HepG2 (cell line): ENCODE data around the gene TFAP2A. TPM values are rescaled to one million over a fixed set of nuclear protein-coding genes. Genes with fewer than 3 reads are reported as not detected.

Experiments used
- FOXO4 ChIP-seq: sonication (generic); formaldehyde crosslinking; conservative IDR thresholded peaks from 2 replicates; pipeline ENCODE4 v1.8.1; 2023; ENCODE audit warnings: missing genetic modification reagents
- HES4 ChIP-seq: sonication (generic); formaldehyde crosslinking; IDR thresholded peaks from 2 replicates; pipeline ENCODE4 v1.9.0; 2021; ENCODE audit warnings: mild to moderate bottlenecking, missing genetic modification reagents, borderline replicate concordance
- HMGXB4 ChIP-seq, 2 experiments: sonication (generic) in 1 of 2; formaldehyde crosslinking in 1 of 2; IDR thresholded peaks; 2 replicates each; pipeline versions ENCODE4 v1.4.0 to v1.6.1; 2018 to 2020; ENCODE audit warnings: missing genetic modification reagents in 2 of 2, borderline replicate concordance in 1 of 2, low read depth in 1 of 2, mild to moderate bottlenecking in 1 of 2, missing biosample characterization in 1 of 2
- JUN ChIP-seq: sonication (generic); formaldehyde crosslinking; IDR thresholded peaks from 2 replicates; pipeline ENCODE4 v1.4.0; 2020; ENCODE audit warnings: mild to moderate bottlenecking, missing genetic modification reagents
- KAT7 ChIP-seq: IDR thresholded peaks from 2 replicates; pipeline ENCODE4 v1.6.1; 2018; ENCODE audit warnings: borderline replicate concordance, missing compliant biosample characterization
- KLF6 ChIP-seq: IDR thresholded peaks from 2 replicates; pipeline ENCODE4 v1.8.0; 2016; ENCODE audit warnings: missing biosample characterization, missing genetic modification reagents
- MAZ ChIP-seq, 2 experiments: sonication (generic) in 1 of 2; formaldehyde crosslinking in 1 of 2; IDR thresholded peaks; 2 replicates each; pipeline versions ENCODE4 v1.5.0 to v1.6.1; 2012 to 2020; ENCODE audit warnings: low read depth in 2 of 2, mild to moderate bottlenecking in 2 of 2, borderline replicate concordance in 1 of 2, improper control_type of control experiment in 1 of 2, low read length in 1 of 2, missing genetic modification reagents in 1 of 2, moderate library complexity in 1 of 2
- MXI1 ChIP-seq: IDR thresholded peaks from 3 replicates; pipeline ENCODE4 v1.6.1; 2012; ENCODE audit warnings: low read depth, low read length, inconsistent platforms, borderline replicate concordance
- NCOA1 ChIP-seq: sonication (generic); formaldehyde crosslinking; IDR thresholded peaks from 2 replicates; pipeline ENCODE4 v1.9.0; 2021; ENCODE audit warnings: missing genetic modification reagents
- SAFB2 ChIP-seq: sonication (generic); formaldehyde crosslinking; IDR thresholded peaks from 2 replicates; pipeline ENCODE4 v1.5.1; 2020; ENCODE audit warnings: missing genetic modification reagents, low read depth, mild to moderate bottlenecking, borderline replicate concordance
- ZNF230 ChIP-seq: sonication (generic); formaldehyde crosslinking; IDR thresholded peaks from 2 replicates; pipeline ENCODE4 v1.4.0; 2020; ENCODE audit warnings: mild to moderate bottlenecking, missing genetic modification reagents
- ZNF281 ChIP-seq: sonication (generic); formaldehyde crosslinking; IDR thresholded peaks from 2 replicates; pipeline ENCODE4 v1.4.0; 2020; ENCODE audit warnings: missing genetic modification reagents, borderline replicate concordance
- ZNF552 ChIP-seq: sonication (generic); formaldehyde crosslinking; IDR thresholded peaks from 2 replicates; pipeline ENCODE4 v1.9.0; 2022; ENCODE audit warnings: missing genetic modification reagents, mild to moderate bottlenecking, borderline replicate concordance
- ZNF607 ChIP-seq: sonication (generic); formaldehyde crosslinking; IDR thresholded peaks from 2 replicates; pipeline ENCODE4 v1.5.1; 2020; ENCODE audit warnings: missing genetic modification reagents, mild to moderate bottlenecking, borderline replicate concordance
- ZNF770 ChIP-seq: sonication (generic); formaldehyde crosslinking; IDR thresholded peaks from 2 replicates; pipeline ENCODE4 v1.5.0; 2020; ENCODE audit warnings: mild to moderate bottlenecking, missing genetic modification reagents
- polyA plus RNA-seq, 8 experiments: library from polyadenylated mRNA; depleted of rRNA in 3 of 8; stranded (reverse) in 7 of 8; unstranded in 1 of 8; fragments of >200 nt; fragmentation: Illumina TruSeq in 4 of 8; extraction: Trizol in 4 of 8; gene quantifications; 2 replicates each; pipeline versions ENCODE4 v1.2.1 to v1.2.3, GENCODE V29; 2011 to 2016; ENCODE audit warnings: low read depth in 4 of 8, missing spikeins in 1 of 8, mixed read lengths in 1 of 8; ENCODE audit not compliant: insufficient read depth in 1 of 8
- total RNA-seq, 5 experiments: library from RNA; depleted of rRNA; stranded (reverse); fragments of >200 nt; fragmentation: Illumina TruSeq; extraction: Trizol; gene quantifications; 2 replicates each; pipeline ENCODE4 v1.2.3, GENCODE V29; 2016; ENCODE audit warnings: low read depth in 1 of 5
- TF ChIP-seq, protein P1 (sequence below): sonication (generic); formaldehyde crosslinking; IDR thresholded peaks from 2 replicates; pipeline ENCODE4 v1.8.1; 2023; ENCODE audit warnings: missing genetic modification reagents, mild to moderate bottlenecking, borderline replicate concordance
- TF ChIP-seq, protein P2 (sequence below): sonication (generic); IDR thresholded peaks from 2 replicates; pipeline ENCODE4 v1.6.1; 2016; ENCODE audit warnings: low read depth, borderline replicate concordance

The TFAP2A gene
- total and polyA plus RNA-seq, 2 of the 13 experiments (the other 11 are each of a cell fraction or from before 2014, with no cell fraction given): not detected

DNA sequence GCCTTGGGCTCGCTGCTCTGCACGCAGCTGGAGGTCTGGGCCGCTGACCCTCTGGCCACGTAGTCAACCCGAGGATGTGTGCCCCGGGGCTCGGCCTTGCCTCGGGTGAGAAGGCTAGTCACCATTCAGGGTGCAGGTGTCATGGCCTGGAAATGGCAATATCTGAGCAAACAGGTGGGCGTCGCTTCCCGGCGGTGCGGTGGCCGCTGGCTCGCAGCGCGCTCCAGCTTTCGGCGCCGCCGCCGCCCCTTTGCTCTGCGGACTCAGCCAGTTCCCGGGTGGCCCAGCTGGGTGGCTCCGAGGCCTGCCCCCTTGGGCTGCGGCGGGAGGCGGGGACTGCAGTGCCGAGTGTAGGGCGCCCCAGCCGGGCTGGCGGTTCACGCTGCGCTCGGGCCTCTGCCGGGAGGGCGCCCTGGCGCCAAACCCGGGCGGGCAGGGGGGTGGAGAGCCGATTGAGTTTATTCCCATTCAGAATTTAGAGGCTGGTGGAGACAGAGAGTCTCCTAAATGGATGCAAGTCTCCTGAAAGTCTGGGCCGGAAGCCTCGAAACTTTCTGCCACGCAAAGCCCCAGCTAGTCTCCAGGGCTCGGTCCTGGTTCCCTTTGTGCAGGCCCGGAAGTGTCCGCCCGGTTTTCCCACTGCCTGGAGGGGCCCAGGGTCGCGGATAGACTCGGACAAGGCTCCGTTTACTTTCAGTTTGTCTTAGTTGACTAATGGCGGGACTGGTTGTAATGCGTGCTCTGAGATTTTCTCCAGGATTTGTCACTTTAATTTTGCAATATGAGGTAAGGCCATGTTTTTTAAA is 11.3 kb upstream of the TFAP2A start (continued):
- peak in 1 of 2 experiments; percentile 81; a peak in 2 of 4 replicates for TF ChIP-seq HMGXB4 (CRISPR knock-in tag; IDR thresholded peaks at IDR 0.05; ENCODE audit: borderline replicate concordance in 1 of 2, low read depth in 1 of 2)
- TF ChIP-seq ZNF552 (CRISPR knock-in tag): 0 out of 2 replicates have a peak, but pooled peaks have one; percentile 40
- TF ChIP-seq MXI1: no peak
- no peak for TF ChIP-seq ZNF281 (CRISPR knock-in tag)
- no peak; the same call in 1 of the 2 replicates for TF ChIP-seq ZNF770 (CRISPR knock-in tag)
- no peak for TF ChIP-seq MAZ (IDR thresholded peaks at IDR 0.05; ENCODE audit: borderline replicate concordance, low read depth, low read length)
- 0 out of 2 replicates have a peak, but pooled peaks have one; percentile 34 for TF ChIP-seq MAZ (CRISPR knock-in tag; IDR thresholded peaks at IDR 0.05; ENCODE audit: low read depth)
- TF ChIP-seq, protein P1, sequence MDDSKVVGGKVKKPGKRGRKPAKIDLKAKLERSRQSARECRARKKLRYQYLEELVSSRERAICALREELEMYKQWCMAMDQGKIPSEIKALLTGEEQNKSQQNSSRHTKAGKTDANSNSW (CRISPR knock-in tag): no peak
- TF ChIP-seq, protein P2, sequence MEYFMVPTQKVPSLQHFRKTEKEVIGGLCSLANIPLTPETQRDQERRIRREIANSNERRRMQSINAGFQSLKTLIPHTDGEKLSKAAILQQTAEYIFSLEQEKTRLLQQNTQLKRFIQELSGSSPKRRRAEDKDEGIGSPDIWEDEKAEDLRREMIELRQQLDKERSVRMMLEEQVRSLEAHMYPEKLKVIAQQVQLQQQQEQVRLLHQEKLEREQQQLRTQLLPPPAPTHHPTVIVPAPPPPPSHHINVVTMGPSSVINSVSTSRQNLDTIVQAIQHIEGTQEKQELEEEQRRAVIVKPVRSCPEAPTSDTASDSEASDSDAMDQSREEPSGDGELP: peak; percentile 62; the same call in 1 of the 2 replicates
- TF ChIP-seq KLF6 (CRISPR knock-in tag): no peak; the same call in 1 of the 2 replicates
- TF ChIP-seq FOXO4 (CRISPR knock-in tag): no peak
- TF ChIP-seq KAT7 (CRISPR knock-in tag): no peak
- no peak for TF ChIP-seq NCOA1 (CRISPR knock-in tag)
- no peak for TF ChIP-seq ZNF230 (CRISPR knock-in tag)
- TF ChIP-seq HES4 (CRISPR knock-in tag): peak; percentile 70; the same call in 1 of the 2 replicates
- peak; percentile 29; the same call in 1 of the 2 replicates for TF ChIP-seq JUN (CRISPR knock-in tag)
- peak; percentile 44; the same call in 1 of the 2 replicates for TF ChIP-seq SAFB2 (CRISPR knock-in tag)
- TF ChIP-seq ZNF607 (CRISPR knock-in tag): no peak; the same call in 1 of the 2 replicates
